ENCODE results near the gene COQ3.

- no peak for TF ChIP-seq CREB1 (IDR thresholded peaks at IDR 0.05)
- no peak for TF ChIP-seq NRF1 (IDR thresholded peaks at IDR 0.05; ENCODE audit: low read depth, low read length)
- no peak for TF ChIP-seq CTCF (IDR thresholded peaks at IDR 0.05; ENCODE audit: control extremely low read depth in 1 of 3, insufficient read depth in 1 of 3, low read depth in 1 of 3, low read length in 3 of 3)
- TF ChIP-seq EZH2 (IDR thresholded peaks at IDR 0.05; ENCODE audit: low read depth, low read length, severe bottlenecking), result no peak
- TF ChIP-seq MAX (IDR thresholded peaks at IDR 0.05), result no peak
- no peak for TF ChIP-seq TAF7 (optimal IDR thresholded peaks at IDR 0.05; ENCODE audit: borderline replicate concordance, low read depth, low read length)
Measured at GRCh38 chr6:99369533-99369932, 24.5 kb downstream of the COQ3 start.

Data from H1 (cell line).